Activated CD4-positive, alpha-beta T cell treated with anti-CD3 and anti-CD28 coated beads, Interleukin-2, amount 50 U/mL, for 1 hour (primary cell): ENCODE measurements around the gene ST6GAL2.

ENCODE experiments used
- DNase-seq: peaks from one replicate; pipeline ENCODE4 v3.0.0-alpha.2; 2020

Gene ST6GAL2

GRCh38 chr2:106863387-106863786, 22.6 kb downstream of the ST6GAL2 start:
- no peak for DNase-seq

- DNase-seq: no peak
Measured at GRCh38 chr2:106859498-106859897, 26.5 kb downstream of the ST6GAL2 start.

GRCh38 chr2:106858810-106859209, 27.2 kb downstream of the ST6GAL2 start:
- no peak for DNase-seq

GRCh38 chr2:106857882-106858478, 28.0 kb downstream of the ST6GAL2 start:
- no peak for DNase-seq

GRCh38 chr2:106853631-106854030, 32.3 kb downstream of the ST6GAL2 start:
- DNase-seq: no peak

GRCh38 chr2:106851881-106852501, 34.0 kb downstream of the ST6GAL2 start:
- DNase-seq: no peak

- DNase-seq: no peak
Measured at GRCh38 chr2:106851087-106851874, 34.7 kb downstream of the ST6GAL2 start.

GRCh38 chr2:106849253-106849652, 36.7 kb downstream of the ST6GAL2 start:
- DNase-seq: no peak

- DNase-seq: no peak
Measured at GRCh38 chr2:106847366-106847765, 38.6 kb downstream of the ST6GAL2 start.

GRCh38 chr2:106845716-106846115, 40.3 kb downstream of the ST6GAL2 start:
- no peak for DNase-seq

GRCh38 chr2:106843910-106844250, 42.1 kb downstream of the ST6GAL2 start:
- no peak for DNase-seq

- DNase-seq: no peak
Measured at GRCh38 chr2:106843001-106843909, 42.7 kb downstream of the ST6GAL2 start.

GRCh38 chr2:106841886-106842645, 43.9 kb downstream of the ST6GAL2 start:
- DNase-seq: no peak

- no peak for DNase-seq
Measured at GRCh38 chr2:106840818-106841217, 45.1 kb downstream of the ST6GAL2 start.

GRCh38 chr2:106839849-106840595, 45.9 kb downstream of the ST6GAL2 start:
- DNase-seq: no peak

GRCh38 chr2:106833256-106833655, 52.7 kb downstream of the ST6GAL2 start:
- DNase-seq: no peak

- DNase-seq: no peak
Measured at GRCh38 chr2:106831816-106832569, 54.0 kb downstream of the ST6GAL2 start.

GRCh38 chr2:106831241-106831640, 54.7 kb downstream of the ST6GAL2 start:
- DNase-seq: no peak

GRCh38 chr2:106830191-106830590, 55.8 kb downstream of the ST6GAL2 start:
- DNase-seq: no peak

GRCh38 chr2:106828119-106828518, 57.8 kb downstream of the ST6GAL2 start:
- DNase-seq: no peak

- DNase-seq: no peak
Measured at GRCh38 chr2:106827158-106827557, 58.8 kb downstream of the ST6GAL2 start.
